Measurements from ENCODE around the gene MBOAT7. TPM values are rescaled to one million over a fixed set of nuclear protein-coding genes. Genes with fewer than 3 reads are reported as not detected.
A peak's percentile ranks its signal among the peaks of the same experiment; 100 is the strongest.

The MBOAT7 gene
- total RNA-seq, 1 experiment from 2014 or later = 109 TPM

DNA sequence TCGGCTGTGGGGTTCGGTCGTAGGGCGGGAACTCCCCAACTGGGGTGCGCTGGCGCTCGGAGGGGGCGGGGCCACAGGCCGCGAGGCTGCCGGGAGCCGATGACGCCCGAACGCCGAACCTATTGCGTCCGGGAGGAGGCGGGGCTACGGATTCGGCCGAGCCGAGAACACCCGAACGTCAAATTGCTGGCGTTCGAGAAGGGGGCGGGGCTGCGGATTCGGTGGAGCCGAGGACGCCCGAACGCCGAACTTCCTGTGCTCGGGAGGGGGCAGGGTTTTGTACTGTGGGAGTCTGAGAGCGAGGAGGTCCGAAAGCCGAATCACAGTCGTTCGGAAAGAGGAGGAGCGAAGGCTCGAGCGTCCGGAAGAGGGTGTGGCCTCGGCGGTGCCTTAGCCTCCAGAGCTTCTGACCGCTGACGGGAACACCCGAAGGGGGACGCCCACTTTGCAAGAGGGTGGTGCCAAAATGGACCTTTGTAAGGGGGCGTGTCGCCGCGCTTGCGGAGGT is 1.2 kb upstream of the MBOAT7 start (continued):
- TF ChIP-seq ZNF396 (CRISPR knock-in tag; IDR thresholded peaks at IDR 0.05; ENCODE audit: borderline replicate concordance) = no peak
- TF ChIP-seq, protein P1, sequence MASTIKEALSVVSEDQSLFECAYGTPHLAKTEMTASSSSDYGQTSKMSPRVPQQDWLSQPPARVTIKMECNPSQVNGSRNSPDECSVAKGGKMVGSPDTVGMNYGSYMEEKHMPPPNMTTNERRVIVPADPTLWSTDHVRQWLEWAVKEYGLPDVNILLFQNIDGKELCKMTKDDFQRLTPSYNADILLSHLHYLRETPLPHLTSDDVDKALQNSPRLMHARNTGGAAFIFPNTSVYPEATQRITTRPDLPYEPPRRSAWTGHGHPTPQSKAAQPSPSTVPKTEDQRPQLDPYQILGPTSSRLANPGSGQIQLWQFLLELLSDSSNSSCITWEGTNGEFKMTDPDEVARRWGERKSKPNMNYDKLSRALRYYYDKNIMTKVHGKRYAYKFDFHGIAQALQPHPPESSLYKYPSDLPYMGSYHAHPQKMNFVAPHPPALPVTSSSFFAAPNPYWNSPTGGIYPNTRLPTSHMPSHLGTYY (CRISPR knock-in tag; IDR thresholded peaks at IDR 0.05) = no peak

DNA sequence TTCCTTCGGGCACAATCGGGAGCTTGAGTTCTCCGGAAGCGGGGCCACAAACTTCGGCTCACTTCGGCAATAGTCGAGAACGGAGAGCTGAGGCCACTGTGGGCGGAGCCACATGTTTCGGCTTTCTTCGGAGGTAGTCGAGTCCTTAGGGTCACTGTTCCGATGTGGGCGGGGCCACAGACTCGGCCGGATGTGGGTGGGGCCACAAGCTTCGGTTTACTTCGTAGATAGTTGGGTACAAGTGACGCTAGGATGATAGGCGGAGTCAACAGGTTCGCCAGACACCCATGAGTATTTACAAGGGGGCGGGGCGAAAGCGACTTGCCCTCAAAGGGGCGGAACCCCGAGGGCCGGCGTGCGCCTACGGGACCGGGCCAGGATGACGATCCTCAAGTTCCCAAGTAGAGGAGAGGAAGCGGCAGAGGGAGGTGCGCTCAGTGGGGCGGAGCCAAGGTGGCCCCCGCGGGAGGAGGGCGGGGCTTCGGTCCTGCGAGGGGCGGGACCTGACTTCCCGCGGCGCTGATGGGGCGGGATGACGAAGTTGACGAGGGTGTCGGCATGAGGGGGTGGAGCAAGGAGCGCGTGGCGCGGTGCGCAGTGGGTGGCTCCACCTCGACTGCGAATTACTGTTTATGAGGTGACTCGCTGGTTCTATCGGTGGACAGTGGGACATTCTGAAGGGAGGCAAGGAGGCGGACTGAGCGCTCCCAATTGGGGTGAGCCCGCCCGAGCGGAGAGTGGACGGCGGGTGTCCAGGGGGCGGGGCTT is 539 bp upstream of the MBOAT7 start:
- DNase-seq (ENCODE audit: low spot score) (peak; percentile 100), ATAC-seq (peak; percentile 71)
- H3K27me3 Mint-ChIP-seq (ENCODE audit: low read depth) = peaks cover 3% of the 10 kb centered on the region; the same call in 1 of the 2 replicates
- H3K36me3 Mint-ChIP-seq = peaks cover 43% of the 10 kb centered on the region
- POLR2A ChIA-PET = interaction anchor here (0.5 to 4.3 kb wide), 17 partner anchors 10 to 127 kb away, joined by 3 to 25 read pairs (median 5); partner anchors contain the start of genes RPS9 and TMC4
- H3K9me3 Mint-ChIP-seq = no peaks in the 10 kb centered on the region
- CTCF ChIA-PET = interaction anchor here (0.6 to 4.2 kb wide), 28 partner anchors 9 to 397 kb away, joined by 3 to 84 read pairs (median 4); partner anchors contain the start of genes CNOT3, LENG1, TMC4 and TTYH1
- peak overlapping the region; percentile 100 for H3K27ac Mint-ChIP-seq
- peaks cover 35% of the 10 kb centered on the region for H3K4me1 Mint-ChIP-seq
- H3K4me3 Mint-ChIP-seq = peak overlapping the region; percentile 85
- TF ChIP-seq TEAD4 (CRISPR knock-in tag; IDR thresholded peaks at IDR 0.05) = no peak
- TF ChIP-seq EMX1 (CRISPR knock-in tag; IDR thresholded peaks at IDR 0.05) = no peak
- TF ChIP-seq PRRX2 (CRISPR knock-in tag; IDR thresholded peaks at IDR 0.05) = no peak
- TF ChIP-seq SMAD4 (CRISPR knock-in tag; IDR thresholded peaks at IDR 0.05) = no peak
- TF ChIP-seq, protein P2, sequence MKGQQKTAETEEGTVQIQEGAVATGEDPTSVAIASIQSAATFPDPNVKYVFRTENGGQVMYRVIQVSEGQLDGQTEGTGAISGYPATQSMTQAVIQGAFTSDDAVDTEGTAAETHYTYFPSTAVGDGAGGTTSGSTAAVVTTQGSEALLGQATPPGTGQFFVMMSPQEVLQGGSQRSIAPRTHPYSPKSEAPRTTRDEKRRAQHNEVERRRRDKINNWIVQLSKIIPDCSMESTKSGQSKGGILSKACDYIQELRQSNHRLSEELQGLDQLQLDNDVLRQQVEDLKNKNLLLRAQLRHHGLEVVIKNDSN (CRISPR knock-in tag; IDR thresholded peaks at IDR 0.05) = 0 out of 2 replicates have a peak, but pooled peaks have one; percentile 41
- TF ChIP-seq ZNF416 (CRISPR knock-in tag; IDR thresholded peaks at IDR 0.05) = 0 out of 2 replicates have a peak, but pooled peaks have one; percentile 52
- TF ChIP-seq, protein P3, sequence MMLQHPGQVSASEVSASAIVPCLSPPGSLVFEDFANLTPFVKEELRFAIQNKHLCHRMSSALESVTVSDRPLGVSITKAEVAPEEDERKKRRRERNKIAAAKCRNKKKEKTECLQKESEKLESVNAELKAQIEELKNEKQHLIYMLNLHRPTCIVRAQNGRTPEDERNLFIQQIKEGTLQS (CRISPR knock-in tag; conservative IDR thresholded peaks at IDR 0.05) = no peak
- TF ChIP-seq, protein P4, sequence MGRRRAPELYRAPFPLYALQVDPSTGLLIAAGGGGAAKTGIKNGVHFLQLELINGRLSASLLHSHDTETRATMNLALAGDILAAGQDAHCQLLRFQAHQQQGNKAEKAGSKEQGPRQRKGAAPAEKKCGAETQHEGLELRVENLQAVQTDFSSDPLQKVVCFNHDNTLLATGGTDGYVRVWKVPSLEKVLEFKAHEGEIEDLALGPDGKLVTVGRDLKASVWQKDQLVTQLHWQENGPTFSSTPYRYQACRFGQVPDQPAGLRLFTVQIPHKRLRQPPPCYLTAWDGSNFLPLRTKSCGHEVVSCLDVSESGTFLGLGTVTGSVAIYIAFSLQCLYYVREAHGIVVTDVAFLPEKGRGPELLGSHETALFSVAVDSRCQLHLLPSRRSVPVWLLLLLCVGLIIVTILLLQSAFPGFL (CRISPR knock-in tag; IDR thresholded peaks at IDR 0.05; ENCODE audit: borderline replicate concordance) = no peak
- no peak for TF ChIP-seq RELA (CRISPR knock-in tag; IDR thresholded peaks at IDR 0.05; ENCODE audit: borderline replicate concordance)
- no peak for TF ChIP-seq ZNF138 (CRISPR knock-in tag; conservative IDR thresholded peaks at IDR 0.05)
- TF ChIP-seq, protein P5, sequence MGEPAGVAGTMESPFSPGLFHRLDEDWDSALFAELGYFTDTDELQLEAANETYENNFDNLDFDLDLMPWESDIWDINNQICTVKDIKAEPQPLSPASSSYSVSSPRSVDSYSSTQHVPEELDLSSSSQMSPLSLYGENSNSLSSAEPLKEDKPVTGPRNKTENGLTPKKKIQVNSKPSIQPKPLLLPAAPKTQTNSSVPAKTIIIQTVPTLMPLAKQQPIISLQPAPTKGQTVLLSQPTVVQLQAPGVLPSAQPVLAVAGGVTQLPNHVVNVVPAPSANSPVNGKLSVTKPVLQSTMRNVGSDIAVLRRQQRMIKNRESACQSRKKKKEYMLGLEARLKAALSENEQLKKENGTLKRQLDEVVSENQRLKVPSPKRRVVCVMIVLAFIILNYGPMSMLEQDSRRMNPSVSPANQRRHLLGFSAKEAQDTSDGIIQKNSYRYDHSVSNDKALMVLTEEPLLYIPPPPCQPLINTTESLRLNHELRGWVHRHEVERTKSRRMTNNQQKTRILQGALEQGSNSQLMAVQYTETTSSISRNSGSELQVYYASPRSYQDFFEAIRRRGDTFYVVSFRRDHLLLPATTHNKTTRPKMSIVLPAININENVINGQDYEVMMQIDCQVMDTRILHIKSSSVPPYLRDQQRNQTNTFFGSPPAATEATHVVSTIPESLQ (CRISPR knock-in tag; IDR thresholded peaks at IDR 0.05) = no peak
- TF ChIP-seq FOXP1 (CRISPR knock-in tag; IDR thresholded peaks at IDR 0.05; ENCODE audit: borderline replicate concordance) = peak; percentile 29; the same call in 1 of the 2 replicates
- TF ChIP-seq, protein P6, sequence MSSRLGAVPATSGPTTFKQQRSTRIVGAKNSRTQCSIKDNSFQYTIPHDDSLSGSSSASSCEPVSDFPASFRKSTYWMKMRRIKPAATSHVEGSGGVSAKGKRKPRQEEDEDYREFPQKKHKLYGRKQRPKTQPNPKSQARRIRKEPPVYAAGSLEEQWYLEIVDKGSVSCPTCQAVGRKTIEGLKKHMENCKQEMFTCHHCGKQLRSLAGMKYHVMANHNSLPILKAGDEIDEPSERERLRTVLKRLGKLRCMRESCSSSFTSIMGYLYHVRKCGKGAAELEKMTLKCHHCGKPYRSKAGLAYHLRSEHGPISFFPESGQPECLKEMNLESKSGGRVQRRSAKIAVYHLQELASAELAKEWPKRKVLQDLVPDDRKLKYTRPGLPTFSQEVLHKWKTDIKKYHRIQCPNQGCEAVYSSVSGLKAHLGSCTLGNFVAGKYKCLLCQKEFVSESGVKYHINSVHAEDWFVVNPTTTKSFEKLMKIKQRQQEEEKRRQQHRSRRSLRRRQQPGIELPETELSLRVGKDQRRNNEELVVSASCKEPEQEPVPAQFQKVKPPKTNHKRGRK (CRISPR knock-in tag; IDR thresholded peaks at IDR 0.05; ENCODE audit: borderline replicate concordance) = no peak
- TF ChIP-seq, protein P7, sequence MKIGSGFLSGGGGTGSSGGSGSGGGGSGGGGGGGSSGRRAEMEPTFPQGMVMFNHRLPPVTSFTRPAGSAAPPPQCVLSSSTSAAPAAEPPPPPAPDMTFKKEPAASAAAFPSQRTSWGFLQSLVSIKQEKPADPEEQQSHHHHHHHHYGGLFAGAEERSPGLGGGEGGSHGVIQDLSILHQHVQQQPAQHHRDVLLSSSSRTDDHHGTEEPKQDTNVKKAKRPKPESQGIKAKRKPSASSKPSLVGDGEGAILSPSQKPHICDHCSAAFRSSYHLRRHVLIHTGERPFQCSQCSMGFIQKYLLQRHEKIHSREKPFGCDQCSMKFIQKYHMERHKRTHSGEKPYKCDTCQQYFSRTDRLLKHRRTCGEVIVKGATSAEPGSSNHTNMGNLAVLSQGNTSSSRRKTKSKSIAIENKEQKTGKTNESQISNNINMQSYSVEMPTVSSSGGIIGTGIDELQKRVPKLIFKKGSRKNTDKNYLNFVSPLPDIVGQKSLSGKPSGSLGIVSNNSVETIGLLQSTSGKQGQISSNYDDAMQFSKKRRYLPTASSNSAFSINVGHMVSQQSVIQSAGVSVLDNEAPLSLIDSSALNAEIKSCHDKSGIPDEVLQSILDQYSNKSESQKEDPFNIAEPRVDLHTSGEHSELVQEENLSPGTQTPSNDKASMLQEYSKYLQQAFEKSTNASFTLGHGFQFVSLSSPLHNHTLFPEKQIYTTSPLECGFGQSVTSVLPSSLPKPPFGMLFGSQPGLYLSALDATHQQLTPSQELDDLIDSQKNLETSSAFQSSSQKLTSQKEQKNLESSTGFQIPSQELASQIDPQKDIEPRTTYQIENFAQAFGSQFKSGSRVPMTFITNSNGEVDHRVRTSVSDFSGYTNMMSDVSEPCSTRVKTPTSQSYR (CRISPR knock-in tag; IDR thresholded peaks at IDR 0.05) = 0 out of 2 replicates have a peak, but pooled peaks have one; percentile 27
- TF ChIP-seq NFATC4 (CRISPR knock-in tag; IDR thresholded peaks at IDR 0.05) = no peak
- TF ChIP-seq JAZF1 (CRISPR knock-in tag; IDR thresholded peaks at IDR 0.05) = no peak
- TF ChIP-seq ZNF263 (CRISPR knock-in tag; IDR thresholded peaks at IDR 0.05; ENCODE audit: low read depth) = no peak
- no peak for TF ChIP-seq TCF7 (CRISPR knock-in tag; IDR thresholded peaks at IDR 0.05; ENCODE audit: low read depth)
- no peak; the same call in 1 of the 2 replicates for TF ChIP-seq GABPB1 (CRISPR knock-in tag; IDR thresholded peaks at IDR 0.05)
- TF ChIP-seq, protein P8, sequence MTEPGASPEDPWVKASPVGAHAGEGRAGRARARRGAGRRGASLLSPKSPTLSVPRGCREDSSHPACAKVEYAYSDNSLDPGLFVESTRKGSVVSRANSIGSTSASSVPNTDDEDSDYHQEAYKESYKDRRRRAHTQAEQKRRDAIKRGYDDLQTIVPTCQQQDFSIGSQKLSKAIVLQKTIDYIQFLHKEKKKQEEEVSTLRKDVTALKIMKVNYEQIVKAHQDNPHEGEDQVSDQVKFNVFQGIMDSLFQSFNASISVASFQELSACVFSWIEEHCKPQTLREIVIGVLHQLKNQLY (CRISPR knock-in tag; IDR thresholded peaks at IDR 0.05) = no peak
- no peak for TF ChIP-seq GTF2I (CRISPR knock-in tag; conservative IDR thresholded peaks at IDR 0.05)
- TF ChIP-seq ZNF219 (CRISPR knock-in tag; IDR thresholded peaks at IDR 0.05; ENCODE audit: borderline replicate concordance) = no peak

Data from WTC11 (cell line).